HS-5 (cell line): ENCODE data around the gene SNUPN.
"Not testable (repeated sequence)": the region's sequence is repeated elsewhere in the genome, so short reads cannot be mapped to it uniquely, and the experiment has no call there.

Source experiments
- DNase-seq: peaks from one replicate; pipeline ENCODE4 v3.0.0-alpha.2; 2012; ENCODE audit warnings: low read depth

Gene SNUPN

GRCh38 chr15:75583701-75584100 is 41.8 kb downstream of the SNUPN start:
- no peak for DNase-seq

DNA sequence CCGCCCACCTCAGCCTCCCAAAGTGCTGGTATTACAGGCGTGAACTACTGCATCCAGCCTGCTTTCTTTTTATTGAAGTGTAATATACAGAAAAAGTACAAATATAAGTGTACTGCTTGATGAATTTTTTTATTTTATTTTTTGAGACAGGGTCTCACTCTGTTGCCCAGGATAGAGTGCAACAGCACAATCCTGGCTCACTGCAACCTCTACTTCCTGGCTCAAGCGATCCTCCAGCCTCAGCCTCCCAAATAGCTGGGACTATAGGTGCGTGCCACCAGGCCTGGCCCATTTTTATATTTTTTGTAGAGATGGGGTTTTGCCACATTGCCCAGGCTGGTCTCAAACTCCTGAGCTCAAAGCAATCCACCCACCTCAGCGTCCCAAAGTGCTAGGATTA is 42.6 kb downstream of the SNUPN start:
- not testable (repeated sequence) for DNase-seq

GRCh38 chr15:75578948-75579920 is 46.3 kb downstream of the SNUPN start, which contains the start of gene PTPN9:
Gene PTPN9 (minus strand): TSS chr15:75579315. CDS start chr15:75578776, 539 bp downstream.
- DNase-seq = no peak

- DNase-seq = no peak
Observed at GRCh38 chr15:75578173-75578947, 47.2 kb downstream of the SNUPN start.

- DNase-seq = no peak
Observed at GRCh38 chr15:75577401-75578172, 47.9 kb downstream of the SNUPN start.

- DNase-seq = no peak
Observed at GRCh38 chr15:75573648-75574384, 51.7 kb downstream of the SNUPN start.

DNA sequence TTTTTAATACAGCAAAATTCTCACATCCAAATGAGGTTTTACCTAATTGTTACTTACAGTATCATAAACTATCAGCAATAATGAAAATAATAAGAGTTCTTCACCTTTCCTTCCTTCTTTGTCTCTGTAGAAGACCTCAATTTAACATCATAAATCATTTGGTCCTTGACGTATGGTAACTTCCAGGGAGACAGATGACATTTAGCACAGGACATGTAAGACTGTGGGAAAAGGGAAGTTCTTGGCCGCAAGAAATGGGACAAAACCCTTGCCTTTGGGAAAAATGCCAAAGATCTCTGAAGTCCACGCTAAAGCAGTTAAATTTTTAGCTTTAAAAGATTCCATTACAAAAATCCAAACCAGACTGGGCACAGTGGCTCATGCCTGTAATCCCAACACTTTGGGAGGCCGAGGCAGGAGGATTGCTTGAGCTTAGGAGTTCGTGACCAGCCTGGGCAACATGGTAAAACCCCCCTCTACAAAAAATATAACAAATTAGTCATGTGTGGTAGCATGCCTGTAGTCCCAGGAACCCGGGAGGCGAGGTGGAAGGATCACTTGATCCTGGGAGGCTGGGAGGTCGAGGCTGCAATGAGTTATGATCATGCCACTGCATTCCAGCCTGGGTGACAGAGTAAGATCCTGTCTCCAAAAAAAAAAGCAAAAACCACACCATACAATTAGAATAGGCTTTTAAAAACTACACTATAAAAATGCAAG is 55.2 kb downstream of the SNUPN start:
- no peak for DNase-seq

DNA sequence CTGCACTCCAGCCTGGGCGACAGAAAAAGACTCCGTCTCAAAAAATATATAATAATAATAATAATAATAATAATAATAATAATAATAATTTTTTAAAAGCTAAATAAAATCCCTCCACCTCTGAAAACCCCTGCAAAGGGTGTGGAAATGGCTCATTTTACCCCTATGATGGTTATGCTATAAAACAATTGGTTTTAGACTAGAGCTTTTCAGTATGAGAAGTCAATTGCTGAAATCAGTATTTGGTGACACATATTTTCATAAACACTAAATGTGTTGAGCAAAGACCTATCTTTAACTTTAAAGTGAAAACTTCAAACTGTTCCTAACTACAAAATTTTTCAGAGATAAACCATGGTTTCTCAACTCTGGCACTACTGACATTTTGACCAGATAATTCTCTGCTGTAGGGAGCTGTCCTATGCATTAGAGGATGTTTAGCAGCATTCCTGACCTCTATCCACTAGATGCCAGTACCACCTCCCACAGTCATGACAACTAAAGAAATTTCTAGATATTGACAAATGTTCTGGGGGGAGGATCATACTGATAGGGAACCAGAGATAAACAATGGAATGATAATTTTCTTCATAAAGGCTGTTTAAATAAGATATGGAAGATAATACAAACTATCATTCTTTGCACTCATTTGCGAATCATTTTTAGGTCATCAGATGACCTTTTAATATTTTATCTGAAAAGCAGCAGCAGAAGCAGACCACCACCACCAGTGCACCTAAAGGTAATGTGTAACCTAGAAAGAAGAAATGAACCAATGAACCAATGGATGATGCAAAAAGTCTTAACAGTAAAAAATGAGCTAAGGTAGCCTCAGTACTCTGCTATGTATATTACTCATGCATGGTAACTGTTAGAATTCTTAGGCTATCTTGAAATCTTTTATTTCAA is 60.2 kb downstream of the SNUPN start:
- DNase-seq = no peak

- no peak for DNase-seq
Observed at GRCh38 chr15:75561888-75562287, 63.6 kb downstream of the SNUPN start.

GRCh38 chr15:75559360-75559759 is 66.2 kb downstream of the SNUPN start:
- DNase-seq = not testable (repeated sequence)

- not testable (repeated sequence) for DNase-seq
Observed at GRCh38 chr15:75558955-75559354, 66.6 kb downstream of the SNUPN start.

GRCh38 chr15:75554717-75555116 is 70.8 kb downstream of the SNUPN start:
- no peak for DNase-seq

GRCh38 chr15:75553659-75554058 is 71.9 kb downstream of the SNUPN start:
- DNase-seq = no peak

DNA sequence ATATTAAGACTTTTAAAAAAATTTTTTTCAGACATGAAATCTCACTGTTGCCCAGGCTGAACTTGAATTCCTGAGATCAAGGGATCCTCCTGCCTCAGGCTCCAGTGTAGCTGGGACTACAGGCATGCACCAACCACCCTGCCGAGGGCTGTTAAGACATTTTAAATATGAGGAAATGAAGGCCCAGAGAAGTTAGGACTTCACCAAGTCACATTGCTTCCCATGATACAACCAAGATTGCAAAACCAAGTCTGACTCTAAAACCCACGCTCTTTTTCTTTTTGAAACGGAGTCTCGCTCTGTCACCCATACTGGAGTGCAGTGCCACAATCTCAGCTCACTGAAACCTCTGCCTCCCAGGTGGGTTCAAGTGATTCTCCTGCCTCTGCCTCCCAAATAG is 74.4 kb downstream of the SNUPN start:
- no peak for DNase-seq
